A673 (cell line): ENCODE data around the gene THSD1. TPM values are rescaled to one million over a fixed set of nuclear protein-coding genes. Genes with fewer than 3 reads are reported as not detected.
"Not testable (repeated sequence)": the region's sequence is repeated elsewhere in the genome, so short reads cannot be mapped to it uniquely, and the experiment has no call there.

Source experiments
- BruUV-seq: library from RNA; stranded (reverse); fragments of 400-500 nt; replicated peaks from 2 replicates; lab custom pipeline; 2021; lab: Mats Ljungman, UMichigan
- CTCF ChIA-PET: fragments of 300-600 bp; sonication (Branson Sonifier 250); formaldehyde crosslinking; loops from one replicate; lab custom pipeline; 2022; ENCODE audit warnings: antibody characterized with exemption; lab: Charles Lee
- POLR2A ChIA-PET: fragments of 300-600 bp; sonication (Branson Sonifier 250); formaldehyde crosslinking; loops from one replicate; lab custom pipeline; 2022; ENCODE audit warnings: antibody characterized with exemption; ENCODE audit not compliant: low non-redundant PET; lab: Charles Lee
- DNase-seq: peaks from one replicate; pipeline ENCODE4 v3.0.0-alpha.2; 2015; ENCODE audit warnings: low spot score
- H3K27ac ChIP-seq: fragments of 200-600 bp; sonication (generic); 2 replicates; pipeline ENCODE4 v1.5.1; 2016; ENCODE audit warnings: mixed run types, low read depth, mild to moderate bottlenecking, mixed read lengths, antibody characterized with exemption, low read length; ENCODE audit not compliant: poor library complexity, severe bottlenecking
- H3K27me3 ChIP-seq: fragments of 200-600 bp; sonication (generic); replicated peaks from 2 replicates; pipeline ENCODE4 v1.6.1; 2017; ENCODE audit warnings: mixed run types, low read depth, mild to moderate bottlenecking, mixed read lengths, antibody characterized with exemption, low read length; ENCODE audit not compliant: insufficient read depth, poor library complexity
- H3K36me3 ChIP-seq: fragments of 200-600 bp; sonication (generic); 2 replicates; pipeline ENCODE4 v1.6.1; 2016; ENCODE audit warnings: mixed run types, mild to moderate bottlenecking, mixed read lengths, antibody characterized with exemption, low read length; ENCODE audit not compliant: insufficient read depth, poor library complexity, severe bottlenecking
- H3K4me1 ChIP-seq: fragments of 200-600 bp; sonication (generic); 2 replicates; pipeline ENCODE4 v1.6.1; 2017; ENCODE audit warnings: mixed run types, mild to moderate bottlenecking, mixed read lengths, antibody characterized with exemption, low read length; ENCODE audit not compliant: insufficient read depth, poor library complexity, severe bottlenecking
- H3K4me3 ChIP-seq: fragments of 200-600 bp; sonication (generic); 2 replicates; pipeline ENCODE4 v1.5.1; 2016; ENCODE audit warnings: low read depth, mixed run types, mild to moderate bottlenecking, mixed read lengths, low read length; ENCODE audit not compliant: poor library complexity, severe bottlenecking
- H3K9me3 ChIP-seq: fragments of 200-600 bp; sonication (generic); 2 replicates; pipeline ENCODE4 v1.6.1; 2016; ENCODE audit warnings: mixed run types, low read depth, mild to moderate bottlenecking, mixed read lengths, antibody characterized with exemption, low read length; ENCODE audit not compliant: poor library complexity, severe bottlenecking
- EZH2 ChIP-seq: fragments of 200-600 bp; sonication (generic); IDR thresholded peaks from 2 replicates; pipeline ENCODE4 v1.6.1; 2017; ENCODE audit warnings: borderline replicate concordance, low read depth, mild to moderate bottlenecking, mixed read lengths, antibody characterized with exemption, low read length; ENCODE audit not compliant: poor library complexity, severe bottlenecking
- intact Hi-C: fragments of 100-400 bp; cut with micrococcal nuclease; formaldehyde crosslinking; loops from one replicate; pipeline ENCODE4 v1.10.0; 2022; ENCODE audit not compliant: unreplicated experiment
- total RNA-seq: library from RNA; stranded (reverse); gene quantifications from 2 replicates; pipeline ENCODE4 v1.2.3, GENCODE V29; 2021
- TF ChIP-seq, protein P1 (sequence below): fragments of 300-800, 200-600 bp; sonication (generic); conservative IDR thresholded peaks from 2 replicates; pipeline ENCODE4 v1.5.1; 2017; ENCODE audit warnings: low read depth, mild to moderate bottlenecking, antibody characterized with exemption, low read length, moderate library complexity, mixed read lengths

The THSD1 gene
- total RNA-seq, 1 experiment from 2014 or later, result 0.13 TPM

DNA sequence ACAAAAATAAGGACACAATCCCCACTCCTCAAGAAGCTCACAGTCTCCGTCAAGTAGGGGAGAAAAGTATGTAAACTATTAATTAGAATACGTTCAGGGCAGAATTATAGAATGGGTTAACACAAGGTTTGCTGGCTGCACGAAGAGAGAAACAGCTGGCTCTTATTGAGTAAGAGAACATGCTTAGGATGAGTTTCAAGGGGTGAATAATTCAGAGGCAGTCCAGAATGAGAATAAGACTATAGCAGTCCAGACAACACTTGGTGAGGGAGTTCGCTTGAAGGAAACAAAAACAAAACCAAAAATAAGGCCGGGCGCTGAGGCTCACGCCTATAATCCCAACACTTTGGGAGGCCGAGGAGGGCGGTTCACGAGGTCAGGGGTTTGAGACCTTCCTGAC, 61.9 kb downstream of the THSD1 start:
- Histone ChIP-seq H3K36me3 (no peaks in the 10 kb centered on the region), H3K4me1 (no peaks in the 10 kb centered on the region), H3K27me3 (no peaks in the 10 kb centered on the region), H3K4me3 (no peak overlapping the region), H3K9me3 (no peaks in the 10 kb centered on the region), H3K27ac (no peak overlapping the region)
- POLR2A ChIA-PET, result no interaction called here
- TF ChIP-seq EZH2, result no peak
- TF ChIP-seq, protein P1, sequence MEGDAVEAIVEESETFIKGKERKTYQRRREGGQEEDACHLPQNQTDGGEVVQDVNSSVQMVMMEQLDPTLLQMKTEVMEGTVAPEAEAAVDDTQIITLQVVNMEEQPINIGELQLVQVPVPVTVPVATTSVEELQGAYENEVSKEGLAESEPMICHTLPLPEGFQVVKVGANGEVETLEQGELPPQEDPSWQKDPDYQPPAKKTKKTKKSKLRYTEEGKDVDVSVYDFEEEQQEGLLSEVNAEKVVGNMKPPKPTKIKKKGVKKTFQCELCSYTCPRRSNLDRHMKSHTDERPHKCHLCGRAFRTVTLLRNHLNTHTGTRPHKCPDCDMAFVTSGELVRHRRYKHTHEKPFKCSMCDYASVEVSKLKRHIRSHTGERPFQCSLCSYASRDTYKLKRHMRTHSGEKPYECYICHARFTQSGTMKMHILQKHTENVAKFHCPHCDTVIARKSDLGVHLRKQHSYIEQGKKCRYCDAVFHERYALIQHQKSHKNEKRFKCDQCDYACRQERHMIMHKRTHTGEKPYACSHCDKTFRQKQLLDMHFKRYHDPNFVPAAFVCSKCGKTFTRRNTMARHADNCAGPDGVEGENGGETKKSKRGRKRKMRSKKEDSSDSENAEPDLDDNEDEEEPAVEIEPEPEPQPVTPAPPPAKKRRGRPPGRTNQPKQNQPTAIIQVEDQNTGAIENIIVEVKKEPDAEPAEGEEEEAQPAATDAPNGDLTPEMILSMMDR, result no peak
- BruUV-seq, result no TSS peak
- CTCF ChIA-PET, result interaction anchor here (1.9 kb wide), 1 partner anchor 107 kb away, joined by 10 read pairs; the partner anchor contains the start of gene VPS36
- DNase-seq, result no peak
- intact Hi-C loops, result no loop called here

DNA sequence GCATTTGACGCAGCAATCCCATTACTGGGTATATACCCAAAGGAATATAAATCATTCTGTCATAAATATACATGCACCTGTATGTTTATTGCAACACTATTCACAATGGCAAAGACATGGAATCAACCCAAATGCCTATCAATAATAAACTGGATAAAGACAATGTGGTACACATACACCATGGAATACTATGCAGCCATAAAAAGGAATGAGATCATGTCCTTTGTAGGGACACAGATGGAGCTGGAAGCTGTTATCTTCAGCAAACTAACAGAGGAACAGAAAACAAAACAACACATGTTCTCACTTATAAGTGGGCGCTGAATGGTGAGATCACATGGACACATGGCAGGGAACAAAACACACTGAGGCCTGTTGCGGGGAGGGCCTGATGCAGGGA, 63.8 kb downstream of the THSD1 start:
- H3K4me1 ChIP-seq, POLR2A ChIA-PET, H3K36me3 ChIP-seq, intact Hi-C loops, H3K4me3 ChIP-seq, BruUV-seq, H3K27me3 ChIP-seq, DNase-seq, H3K9me3 ChIP-seq, H3K27ac ChIP-seq, CTCF ChIA-PET: not testable (repeated sequence)

DNA sequence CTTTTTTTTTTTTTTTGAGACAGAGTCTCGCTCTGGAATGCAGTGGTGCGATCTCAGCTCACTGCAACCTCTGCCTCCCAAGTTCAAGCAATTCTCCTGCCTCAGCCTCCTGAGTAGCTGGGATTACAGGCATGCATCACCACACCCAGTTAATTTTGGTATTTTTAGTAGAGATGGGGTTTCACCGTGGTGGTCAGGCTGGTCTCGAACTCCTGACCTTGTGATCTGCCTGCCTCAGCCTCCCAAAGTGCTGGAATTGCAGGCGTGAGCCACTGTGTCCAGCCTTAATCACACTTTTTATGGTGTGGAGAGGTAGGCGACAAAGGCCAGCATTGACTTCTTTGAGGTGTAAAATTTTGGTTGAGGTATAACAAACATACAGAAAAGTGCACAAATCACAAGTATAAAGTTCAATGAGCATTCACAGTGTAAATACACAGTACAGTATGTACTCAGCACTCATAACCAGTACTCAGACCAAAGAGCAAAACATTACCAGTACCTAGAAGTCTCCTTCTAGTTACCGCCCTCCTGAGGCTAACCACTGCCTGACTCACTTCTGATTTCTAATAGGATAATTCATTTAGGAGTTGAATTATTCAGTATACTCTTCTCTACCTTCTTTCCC, 68.0 kb downstream of the THSD1 start:
- H3K36me3 ChIP-seq, H3K27ac ChIP-seq, H3K4me1 ChIP-seq, H3K27me3 ChIP-seq, intact Hi-C loops, H3K4me3 ChIP-seq, BruUV-seq, CTCF ChIA-PET, DNase-seq, H3K9me3 ChIP-seq: not testable (repeated sequence)
- POLR2A ChIA-PET, result interaction anchor here (0.6 kb wide), 1 partner anchor 144 kb away, joined by 4 read pairs; no protein-coding TSS in a partner anchor

DNA sequence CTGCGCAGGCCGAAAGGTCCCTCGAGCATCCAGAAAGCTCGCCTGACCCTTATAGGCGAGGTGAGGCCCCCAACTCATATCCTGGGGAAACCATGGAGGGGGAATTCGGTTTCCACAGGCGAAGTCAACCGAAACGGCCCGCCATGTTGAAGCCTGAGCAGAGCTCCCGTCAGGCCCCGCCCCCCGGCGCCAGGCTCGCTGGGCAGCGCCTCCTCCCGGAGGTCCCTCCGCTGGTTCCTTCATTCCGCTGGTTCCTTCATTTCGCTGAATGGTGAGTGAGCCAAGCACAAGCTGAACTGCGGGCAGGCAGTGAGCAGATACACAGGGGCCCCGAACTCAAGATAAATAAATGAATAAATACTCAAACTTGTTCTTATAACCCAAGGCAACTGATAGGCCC, 71.9 kb downstream of the THSD1 start:
- H3K4me3 ChIP-seq, CTCF ChIA-PET, H3K27me3 ChIP-seq, H3K9me3 ChIP-seq, H3K36me3 ChIP-seq, POLR2A ChIA-PET, DNase-seq, BruUV-seq, intact Hi-C loops, H3K27ac ChIP-seq, H3K4me1 ChIP-seq: not testable (repeated sequence)

DNA sequence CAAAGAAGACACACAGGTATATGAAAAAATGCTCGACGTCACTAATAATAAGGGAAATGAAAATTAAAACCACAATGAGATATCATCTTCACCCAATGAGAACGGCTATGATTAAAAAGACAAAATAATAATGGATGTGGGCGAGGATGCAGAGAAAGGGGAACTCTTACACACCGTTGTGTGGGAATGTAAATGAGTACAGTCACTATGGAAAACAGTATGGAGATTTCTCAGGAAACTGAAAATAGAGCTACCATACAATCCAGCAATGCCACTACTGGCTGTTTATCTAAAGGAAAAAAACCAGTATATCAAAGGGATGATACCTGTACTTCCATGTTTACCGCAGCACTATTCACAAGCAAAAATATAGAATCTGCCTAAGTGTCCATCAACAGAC, 74.1 kb downstream of the THSD1 start:
- BruUV-seq, DNase-seq, H3K27me3 ChIP-seq, H3K4me3 ChIP-seq, intact Hi-C loops, H3K27ac ChIP-seq, POLR2A ChIA-PET, H3K9me3 ChIP-seq, H3K36me3 ChIP-seq, CTCF ChIA-PET, H3K4me1 ChIP-seq: not testable (repeated sequence)

Other genes starting within 250 kb of the THSD1 start
- gene NEK3, start 246.6 kb downstream of the THSD1 start, total RNA-seq, result 15.9 and 18.1 TPM in 2 replicates
- gene VPS36, start 44.5 kb upstream of the THSD1 start, total RNA-seq, result 48.4 and 52.9 TPM in 2 replicates
- gene CKAP2, start 49.3 kb upstream of the THSD1 start, total RNA-seq, result 104 and 105 TPM in 2 replicates
- gene HNRNPA1L2, start 236.3 kb upstream of the THSD1 start, total RNA-seq, result 10.1 and 10.7 TPM in 2 replicates
- gene SUGT1, start 246.7 kb upstream of the THSD1 start, total RNA-seq, result 104 and 132 TPM in 2 replicates